ENCODE measurements around the gene ANGEL2. TPM values are rescaled to one million over a fixed set of nuclear protein-coding genes. Genes with fewer than 3 reads are reported as not detected.
"Not testable (repeated sequence)": the region's sequence is repeated elsewhere in the genome, so short reads cannot be mapped to it uniquely, and the experiment has no call there.

ANGEL2 gene
- total RNA-seq, 2 donors from 2014 or later, result 55.8 to 60.4 TPM

DNA sequence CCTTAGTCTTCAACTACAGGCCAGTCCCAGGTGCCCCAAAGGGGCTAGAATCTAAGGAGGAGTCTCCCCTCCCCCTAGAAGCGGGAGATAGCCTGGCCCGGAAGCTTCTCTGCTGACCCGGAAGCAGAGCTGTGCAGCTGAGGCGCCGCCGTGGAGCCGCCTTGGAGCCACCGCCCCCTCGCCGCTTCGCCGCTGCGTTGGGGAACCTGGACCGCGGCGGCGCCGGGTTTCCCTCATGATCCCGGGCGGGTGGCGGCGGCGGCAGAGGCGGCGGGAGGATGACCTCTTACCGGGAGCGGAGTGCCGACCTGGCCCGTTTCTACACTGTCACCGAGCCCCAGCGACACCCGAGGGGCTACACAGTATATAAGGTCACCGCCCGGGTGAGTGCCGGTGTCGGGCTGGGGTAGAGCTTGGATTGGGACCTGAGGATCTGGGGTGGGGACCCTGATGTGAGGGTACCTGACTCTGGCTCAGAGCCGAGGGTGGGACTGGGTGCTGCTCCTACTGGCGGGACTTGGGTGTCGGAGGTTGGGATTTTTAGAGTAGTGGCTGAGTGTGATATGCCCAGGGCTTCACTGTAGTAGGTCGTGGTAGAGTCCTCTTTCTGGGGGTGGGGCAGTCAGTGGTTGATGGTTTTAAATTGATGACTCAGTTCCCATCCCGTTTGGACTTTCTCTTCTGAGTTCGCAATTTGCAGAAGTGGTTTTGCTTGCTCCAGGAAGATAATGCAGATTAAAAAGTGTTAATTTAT is 35.6 kb upstream of the ANGEL2 start, which contains the start of gene RPS6KC1:
TSS of gene RPS6KC1 (plus strand) at position 115 of the 754 bp plus-strand sequence. CDS start at position 279, 164 bp downstream.
- Histone ChIP-seq H3K4me3 (ENCODE audit: low read length) (peak within 1 kb of the TSS; percentile 87), H3K36me3 (ENCODE audit: control insufficient read depth, insufficient read depth, low read length) (no peaks in the 10 kb centered on the region), H3K9me3 (ENCODE audit: control insufficient read depth, low read length) (peaks cover 10% of the 10 kb centered on the region), H3K27me3 (ENCODE audit: control insufficient read depth, insufficient read depth, low read length, poor library complexity, severe bottlenecking) (no peaks in the 10 kb centered on the region), H3K4me1 (ENCODE audit: control insufficient read depth, insufficient read depth, low read length) (no peaks in the 10 kb centered on the region), H3K9ac (ENCODE audit: extremely low read depth, low read length, poor library complexity, severe bottlenecking) (peak within 1 kb of the TSS; percentile 49), H3K27ac (ENCODE audit: low read depth, low read length) (no peak within 1 kb of the TSS)
- Mint-ChIP-seq H3K9me3 (no peaks in the 10 kb centered on the region), H3K4me3 (peak within 1 kb of the TSS; percentile 90), H3K27me3 (ENCODE audit: insufficient read depth) (peaks cover 2% of the 10 kb centered on the region), H3K4me1 (peaks cover 19% of the 10 kb centered on the region), H3K27ac (peak within 1 kb of the TSS; percentile 91), H3K36me3 (ENCODE audit: low read depth) (peaks cover 4% of the 10 kb centered on the region)
- DNase-seq, result peak; percentile 92
- peak; percentile 39 for TF ChIP-seq CTCF (conservative IDR thresholded peaks at IDR 0.05)
- 0 to 1% methylated on average over 17 to 42 of the region's 42 CpGs for WGBS, 2 experiments (ENCODE audit: insufficient coverage in 1 of 2, insufficient read length in 1 of 2)

DNA sequence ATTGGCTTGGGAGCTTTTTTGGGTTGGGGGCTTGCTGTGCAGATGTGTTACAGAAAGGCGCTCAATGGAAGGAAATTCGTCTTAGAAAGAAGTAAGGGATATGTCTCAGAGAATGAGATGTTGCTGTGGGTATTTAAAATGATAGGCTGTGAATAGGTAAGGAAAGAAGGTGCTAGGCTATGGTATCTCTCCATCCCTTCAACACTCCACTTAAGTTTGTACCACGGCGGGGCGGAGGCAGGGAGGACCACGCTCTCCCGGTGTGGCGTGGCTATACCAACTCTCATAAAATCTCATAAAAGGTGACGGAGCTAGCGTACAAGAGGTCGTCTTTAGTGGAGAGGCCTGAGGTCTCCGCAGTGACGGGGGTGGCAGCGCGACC is 35.1 kb upstream of the ANGEL2 start:
- Mint-ChIP-seq H3K27me3 (ENCODE audit: insufficient read depth) (peaks cover 2% of the 10 kb centered on the region), H3K27ac (peak overlapping the region; percentile 87), H3K9me3 (no peaks in the 10 kb centered on the region), H3K4me3 (peak overlapping the region; percentile 90), H3K4me1 (peaks cover 18% of the 10 kb centered on the region), H3K36me3 (ENCODE audit: low read depth) (peaks cover 4% of the 10 kb centered on the region)
- Histone ChIP-seq H3K27ac (ENCODE audit: low read depth, low read length) (no peak overlapping the region), H3K4me1 (ENCODE audit: control insufficient read depth, insufficient read depth, low read length) (no peaks in the 10 kb centered on the region), H3K9ac (ENCODE audit: extremely low read depth, low read length, poor library complexity, severe bottlenecking) (no peak overlapping the region), H3K4me3 (ENCODE audit: low read length) (peak overlapping the region; percentile 87), H3K27me3 (ENCODE audit: control insufficient read depth, insufficient read depth, low read length, poor library complexity, severe bottlenecking) (no peaks in the 10 kb centered on the region), H3K9me3 (ENCODE audit: control insufficient read depth, low read length) (peaks cover 10% of the 10 kb centered on the region), H3K36me3 (ENCODE audit: control insufficient read depth, insufficient read depth, low read length) (no peaks in the 10 kb centered on the region)
- 62 to 70% methylated on average over 5 to 15 of the region's 15 CpGs for WGBS, 2 experiments (ENCODE audit: insufficient coverage in 1 of 2, insufficient read length in 1 of 2)
- DNase-seq, result no peak
- no peak for TF ChIP-seq CTCF (conservative IDR thresholded peaks at IDR 0.05)

GRCh38 chr1:213049232-213049631 is 33.6 kb upstream of the ANGEL2 start:
- no CpG with 5 or more reads among the region's 1 CpG for WGBS, 2 experiments (ENCODE audit: insufficient coverage in 1 of 2, insufficient read length in 1 of 2)
- no peak for TF ChIP-seq CTCF (conservative IDR thresholded peaks at IDR 0.05)
- H3K36me3 Mint-ChIP-seq (ENCODE audit: low read depth), result peaks cover 4% of the 10 kb centered on the region
- Histone ChIP-seq H3K27me3 (ENCODE audit: control insufficient read depth, insufficient read depth, low read length, poor library complexity, severe bottlenecking) (no peaks in the 10 kb centered on the region), H3K9me3 (ENCODE audit: control insufficient read depth, low read length) (peaks cover 10% of the 10 kb centered on the region), H3K27ac (ENCODE audit: low read depth, low read length) (no peak overlapping the region), H3K9ac (ENCODE audit: extremely low read depth, low read length, poor library complexity, severe bottlenecking) (no peak overlapping the region), H3K4me3 (ENCODE audit: low read length) (no peak overlapping the region), H3K4me1 (ENCODE audit: control insufficient read depth, insufficient read depth, low read length) (no peaks in the 10 kb centered on the region), H3K36me3 (ENCODE audit: control insufficient read depth, insufficient read depth, low read length) (no peaks in the 10 kb centered on the region)
- no peak overlapping the region for H3K4me3 Mint-ChIP-seq
- H3K27me3 Mint-ChIP-seq (ENCODE audit: insufficient read depth), result peaks cover 2% of the 10 kb centered on the region
- no peak for DNase-seq
- peaks cover 26% of the 10 kb centered on the region for H3K4me1 Mint-ChIP-seq
- H3K27ac Mint-ChIP-seq, result no peak overlapping the region
- H3K9me3 Mint-ChIP-seq, result no peaks in the 10 kb centered on the region

DNA sequence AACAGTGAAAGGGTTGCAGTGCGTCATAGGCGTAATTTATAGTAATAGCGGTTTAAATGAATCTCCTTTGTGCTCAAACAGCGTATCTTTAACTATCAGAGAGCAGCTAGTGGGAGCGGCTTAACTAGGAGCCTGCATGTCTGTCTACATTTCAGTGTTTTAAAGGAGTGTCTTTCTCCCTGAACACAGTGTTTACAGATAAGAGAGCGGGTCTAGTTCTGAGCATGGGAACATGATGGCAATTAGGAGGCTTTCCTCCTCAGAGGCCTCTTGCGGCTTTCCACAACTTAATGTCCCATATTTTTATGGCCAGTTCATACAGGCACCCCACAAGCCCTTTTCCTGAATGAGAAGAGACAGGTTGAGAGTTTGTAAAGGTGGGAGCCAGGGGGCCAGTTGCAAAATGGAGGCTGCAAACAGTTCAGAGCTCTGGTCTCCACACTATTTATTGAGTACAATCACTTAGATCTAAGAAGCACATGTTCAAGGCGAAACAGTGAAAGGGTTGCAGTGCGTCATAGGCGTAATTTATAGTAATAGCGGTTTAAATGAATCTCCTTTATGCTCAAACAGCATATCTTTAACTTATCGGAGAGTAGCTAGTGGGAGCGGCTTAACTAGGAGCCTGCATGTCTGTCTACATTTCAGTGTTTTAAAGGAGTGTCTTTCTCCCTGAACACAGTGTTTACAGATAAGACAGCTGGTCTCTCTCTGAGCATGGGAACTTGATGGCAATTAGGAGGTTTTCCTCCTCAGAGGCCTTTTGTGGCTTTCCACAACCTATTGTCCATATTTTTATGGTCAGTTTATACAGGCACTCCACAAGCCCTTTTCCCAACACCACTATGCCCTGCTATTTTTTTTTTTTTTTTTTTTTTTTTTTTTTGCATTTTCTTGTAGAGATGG is 29.9 kb upstream of the ANGEL2 start:
- not testable (repeated sequence) for H3K27me3 ChIP-seq (ENCODE audit: control insufficient read depth, insufficient read depth, low read length, poor library complexity, severe bottlenecking); H3K4me1 ChIP-seq (ENCODE audit: control insufficient read depth, insufficient read depth, low read length); H3K9me3 ChIP-seq (ENCODE audit: control insufficient read depth, low read length); H3K36me3 Mint-ChIP-seq (ENCODE audit: low read depth); H3K36me3 ChIP-seq (ENCODE audit: control insufficient read depth, insufficient read depth, low read length); H3K4me3 Mint-ChIP-seq; DNase-seq; H3K27me3 Mint-ChIP-seq (ENCODE audit: insufficient read depth); H3K27ac Mint-ChIP-seq; H3K9me3 Mint-ChIP-seq; H3K4me3 ChIP-seq (ENCODE audit: low read length); H3K27ac ChIP-seq (ENCODE audit: low read depth, low read length); H3K9ac ChIP-seq (ENCODE audit: extremely low read depth, low read length, poor library complexity, severe bottlenecking)
- peaks cover 16% of the 10 kb centered on the region for H3K4me1 Mint-ChIP-seq
- 95 to 96% methylated on average over 12 to 13 of the region's 13 CpGs for WGBS, 2 experiments (ENCODE audit: insufficient coverage in 1 of 2, insufficient read length in 1 of 2)

All from endodermal cell (in vitro differentiated cells).